ENCODE measurements around the gene TES. TPM values are rescaled to one million over a fixed set of nuclear protein-coding genes. Genes with fewer than 3 reads are reported as not detected.

TES gene
- total RNA-seq, 6 experiments from 2014 or later: 10.4 to 29.3 (median 22.4) TPM

GRCh38 chr7:116259156-116259870 lies 49.0 kb downstream of the TES start:
- peak overlapping the region; percentile 90 for H3K27ac Mint-ChIP-seq
- H3K36me3 Mint-ChIP-seq (ENCODE audit: low read depth): peaks cover 11% of the 10 kb centered on the region; the same call in 1 of the 2 replicates
- peak overlapping the region; percentile 32; the same call in 1 of the 2 replicates for H3K4me3 Mint-ChIP-seq
- no peak for DNase-seq
- TF ChIP-seq, protein P1, sequence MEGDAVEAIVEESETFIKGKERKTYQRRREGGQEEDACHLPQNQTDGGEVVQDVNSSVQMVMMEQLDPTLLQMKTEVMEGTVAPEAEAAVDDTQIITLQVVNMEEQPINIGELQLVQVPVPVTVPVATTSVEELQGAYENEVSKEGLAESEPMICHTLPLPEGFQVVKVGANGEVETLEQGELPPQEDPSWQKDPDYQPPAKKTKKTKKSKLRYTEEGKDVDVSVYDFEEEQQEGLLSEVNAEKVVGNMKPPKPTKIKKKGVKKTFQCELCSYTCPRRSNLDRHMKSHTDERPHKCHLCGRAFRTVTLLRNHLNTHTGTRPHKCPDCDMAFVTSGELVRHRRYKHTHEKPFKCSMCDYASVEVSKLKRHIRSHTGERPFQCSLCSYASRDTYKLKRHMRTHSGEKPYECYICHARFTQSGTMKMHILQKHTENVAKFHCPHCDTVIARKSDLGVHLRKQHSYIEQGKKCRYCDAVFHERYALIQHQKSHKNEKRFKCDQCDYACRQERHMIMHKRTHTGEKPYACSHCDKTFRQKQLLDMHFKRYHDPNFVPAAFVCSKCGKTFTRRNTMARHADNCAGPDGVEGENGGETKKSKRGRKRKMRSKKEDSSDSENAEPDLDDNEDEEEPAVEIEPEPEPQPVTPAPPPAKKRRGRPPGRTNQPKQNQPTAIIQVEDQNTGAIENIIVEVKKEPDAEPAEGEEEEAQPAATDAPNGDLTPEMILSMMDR (IDR thresholded peaks at IDR 0.05): no peak
- no peaks in the 10 kb centered on the region for H3K9me3 Mint-ChIP-seq
- H3K4me1 Mint-ChIP-seq (ENCODE audit: low read depth): peaks cover 61% of the 10 kb centered on the region
- H3K27me3 Mint-ChIP-seq (ENCODE audit: insufficient read depth): no peaks in the 10 kb centered on the region

GRCh38 chr7:116259871-116260440 lies 49.6 kb downstream of the TES start:
- peak overlapping the region; percentile 90 for H3K27ac Mint-ChIP-seq
- H3K4me1 Mint-ChIP-seq (ENCODE audit: low read depth): peaks cover 68% of the 10 kb centered on the region
- DNase-seq: peak; percentile 84
- no peaks in the 10 kb centered on the region for H3K27me3 Mint-ChIP-seq (ENCODE audit: insufficient read depth)
- peaks cover 14% of the 10 kb centered on the region; the same call in 1 of the 2 replicates for H3K36me3 Mint-ChIP-seq (ENCODE audit: low read depth)
- H3K4me3 Mint-ChIP-seq: peak overlapping the region; percentile 32; the same call in 1 of the 2 replicates
- H3K9me3 Mint-ChIP-seq: no peaks in the 10 kb centered on the region
- TF ChIP-seq, protein P1 (IDR thresholded peaks at IDR 0.05): no peak

- H3K4me1 Mint-ChIP-seq (ENCODE audit: low read depth): peaks cover 87% of the 10 kb centered on the region
- DNase-seq: no peak
- H3K4me3 Mint-ChIP-seq: no peak overlapping the region
- H3K36me3 Mint-ChIP-seq (ENCODE audit: low read depth): peaks cover 20% of the 10 kb centered on the region; the same call in 1 of the 2 replicates
- H3K27ac Mint-ChIP-seq: no peak overlapping the region; the same call in 1 of the 2 replicates
- H3K27me3 Mint-ChIP-seq (ENCODE audit: insufficient read depth): no peaks in the 10 kb centered on the region
- no peaks in the 10 kb centered on the region for H3K9me3 Mint-ChIP-seq
- TF ChIP-seq, protein P1 (IDR thresholded peaks at IDR 0.05): no peak
Measured at GRCh38 chr7:116261904-116262303, 51.6 kb downstream of the TES start.

DNA sequence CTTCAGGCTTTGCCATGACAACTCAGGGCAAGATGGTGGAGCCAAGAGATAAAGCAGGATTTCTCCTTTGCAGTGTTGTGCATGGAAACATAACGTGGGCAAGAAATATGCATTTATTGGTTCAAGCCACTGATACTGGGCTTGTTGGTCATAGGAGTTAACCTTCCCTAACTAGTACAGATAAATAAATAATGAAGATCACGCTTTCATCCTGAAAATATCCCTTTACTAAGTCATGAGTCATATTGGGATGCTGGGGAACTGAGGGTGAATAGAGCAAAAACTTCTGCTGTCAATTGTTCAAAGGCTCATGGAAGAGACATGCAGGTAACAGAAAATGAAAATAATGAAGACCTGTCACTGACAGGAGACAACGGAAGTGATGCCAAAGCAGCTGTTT lies 55.5 kb downstream of the TES start:
- no peaks in the 10 kb centered on the region for H3K27me3 Mint-ChIP-seq (ENCODE audit: insufficient read depth)
- peak overlapping the region; percentile 4; the same call in 1 of the 2 replicates for H3K4me3 Mint-ChIP-seq
- no peaks in the 10 kb centered on the region for H3K9me3 Mint-ChIP-seq
- H3K27ac Mint-ChIP-seq: peak overlapping the region; percentile 74
- H3K36me3 Mint-ChIP-seq (ENCODE audit: low read depth): peaks cover 15% of the 10 kb centered on the region; the same call in 1 of the 2 replicates
- TF ChIP-seq, protein P1 (IDR thresholded peaks at IDR 0.05): no peak
- H3K4me1 Mint-ChIP-seq (ENCODE audit: low read depth): peaks cover 98% of the 10 kb centered on the region
- DNase-seq: no peak

- H3K4me1 Mint-ChIP-seq (ENCODE audit: low read depth): peaks cover 98% of the 10 kb centered on the region
- DNase-seq: no peak
- H3K36me3 Mint-ChIP-seq (ENCODE audit: low read depth): peaks cover 17% of the 10 kb centered on the region
- H3K27ac Mint-ChIP-seq: peak overlapping the region; percentile 40
- 0 out of 2 replicates have a peak overlapping the region, but pooled peaks have one; percentile 10 for H3K4me3 Mint-ChIP-seq
- no peaks in the 10 kb centered on the region for H3K9me3 Mint-ChIP-seq
- TF ChIP-seq, protein P1 (IDR thresholded peaks at IDR 0.05): no peak
- no peaks in the 10 kb centered on the region for H3K27me3 Mint-ChIP-seq (ENCODE audit: insufficient read depth)
Measured at GRCh38 chr7:116269466-116269865, 59.1 kb downstream of the TES start.

Measured in HFFc6 (cell line).